ENCODE measurements around the gene NR2E1. TPM values are rescaled to one million over a fixed set of nuclear protein-coding genes. Genes with fewer than 3 reads are reported as not detected.

The NR2E1 gene
- total RNA-seq, 1 donor from 2014 or later, result 0.18 TPM

DNA sequence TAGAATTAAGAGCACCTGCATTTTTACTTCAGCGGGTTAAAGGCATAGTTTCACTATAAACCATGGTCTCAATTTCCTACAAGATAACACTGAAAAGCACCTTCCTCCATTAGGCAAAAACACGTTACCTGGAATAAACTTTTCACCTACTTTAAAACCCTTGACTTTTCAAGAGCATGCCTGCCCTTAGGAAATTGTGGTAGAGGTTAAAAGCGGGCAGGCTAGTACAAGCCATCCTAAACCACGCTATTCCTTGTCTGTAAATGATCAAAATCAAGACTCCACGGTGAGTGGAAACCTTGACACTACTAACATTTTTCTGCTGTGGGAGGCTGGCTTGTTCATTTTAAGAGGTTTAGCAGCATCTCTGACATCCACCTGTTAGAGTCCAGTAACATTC, 43.9 kb downstream of the NR2E1 start:
- DNase-seq (ENCODE audit: low spot score), result no peak

GRCh38 chr6:108210556-108210955, 44.7 kb downstream of the NR2E1 start:
- no peak for DNase-seq (ENCODE audit: low spot score)

DNA sequence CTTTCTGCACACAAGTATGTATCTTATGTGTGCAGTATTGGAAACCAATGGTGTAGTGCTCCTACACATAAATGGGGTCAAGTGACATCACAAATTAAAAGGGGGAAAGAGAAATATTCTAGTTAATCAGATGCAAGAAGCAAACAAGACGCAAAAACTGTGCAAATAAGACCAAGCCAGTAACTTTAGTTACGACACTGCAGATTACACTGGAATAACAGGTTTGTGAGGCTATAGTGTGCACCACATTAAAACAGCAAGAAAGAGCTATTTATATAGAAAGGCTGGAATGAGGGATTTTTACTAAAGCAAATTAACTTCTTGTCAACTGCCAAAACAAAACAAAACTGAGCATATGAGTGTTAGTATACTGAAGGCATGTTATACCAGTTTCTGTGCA, 45.8 kb downstream of the NR2E1 start:
- no peak for DNase-seq (ENCODE audit: low spot score)

DNA sequence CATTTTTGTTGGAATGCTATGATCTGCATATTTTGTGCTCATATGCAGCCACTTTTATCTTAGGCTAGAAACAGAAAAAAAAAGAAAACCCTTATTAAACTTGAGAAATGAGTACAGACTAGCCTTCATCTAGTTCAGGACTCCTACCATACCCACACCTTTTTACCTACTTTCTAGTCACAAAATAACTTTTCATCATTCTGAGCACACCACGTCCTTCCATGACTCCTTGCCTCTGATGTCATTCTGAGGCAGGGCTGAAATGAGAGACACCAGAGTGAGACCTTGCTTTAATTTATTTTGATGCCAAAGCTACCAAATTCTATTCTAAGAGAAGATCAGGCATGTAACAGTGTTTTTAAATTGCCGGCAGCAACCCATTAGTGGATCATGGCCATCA, 56.2 kb downstream of the NR2E1 start:
- no peak for DNase-seq (ENCODE audit: low spot score)

GRCh38 chr6:108222504-108222903, 56.7 kb downstream of the NR2E1 start:
- DNase-seq (ENCODE audit: low spot score), result no peak

DNA sequence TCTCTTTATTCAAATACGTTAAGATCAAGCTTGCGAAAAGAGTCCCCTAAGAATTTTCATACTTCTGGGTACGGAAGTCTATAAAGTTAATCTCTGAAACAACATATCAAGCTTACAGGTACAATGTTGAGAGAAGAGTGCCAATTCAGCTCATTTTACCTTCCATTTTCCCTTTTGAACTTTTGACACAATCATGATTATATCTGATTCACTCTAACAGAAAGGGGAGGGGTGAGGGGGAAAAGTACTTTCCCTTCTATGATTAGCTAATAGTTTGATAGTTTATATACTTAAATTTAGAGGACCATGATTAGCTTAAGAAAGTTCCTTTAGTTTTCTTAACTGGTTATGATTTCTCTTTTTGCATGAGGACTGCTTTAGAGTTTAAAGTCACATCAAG, 61.5 kb downstream of the NR2E1 start:
- no peak for DNase-seq (ENCODE audit: low spot score)

DNA sequence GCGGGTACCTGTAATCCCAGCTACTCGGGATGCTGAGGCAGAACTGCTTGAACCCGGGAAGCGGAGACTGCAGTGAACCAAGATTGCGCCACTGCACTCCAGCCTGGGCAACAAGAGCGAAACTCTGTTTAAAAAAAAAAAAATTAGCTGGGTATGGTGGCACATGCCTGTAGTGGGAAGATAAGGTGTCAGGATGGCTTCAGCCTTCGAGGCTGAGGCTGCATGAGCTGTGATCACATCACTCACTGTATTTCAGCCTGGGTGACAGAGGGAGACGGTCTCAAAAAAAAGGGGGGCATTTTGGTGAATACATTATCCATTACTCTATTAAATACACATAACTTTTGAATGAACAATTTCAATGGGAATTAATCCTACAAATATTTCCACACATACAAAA, 62.6 kb downstream of the NR2E1 start:
- DNase-seq (ENCODE audit: low spot score), result no peak

DNA sequence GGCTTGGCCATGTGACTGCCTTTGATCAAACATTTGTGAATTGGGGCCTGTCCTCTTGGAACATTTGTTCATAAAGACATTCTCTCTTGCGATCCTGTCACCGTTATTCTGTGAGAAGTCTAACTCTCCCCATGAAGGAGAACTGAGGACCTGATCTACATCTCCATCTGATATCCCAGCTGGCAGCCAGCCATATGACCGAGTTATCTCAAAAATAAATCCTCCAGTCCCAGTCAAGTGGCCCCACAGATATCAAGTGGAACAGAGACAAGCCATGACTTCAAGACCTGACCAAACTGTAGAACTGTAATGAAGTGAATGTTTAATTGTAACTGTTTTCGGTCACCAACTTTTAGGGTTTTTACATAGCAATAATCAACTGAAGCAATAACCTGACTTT, 69.3 kb downstream of the NR2E1 start:
- DNase-seq (ENCODE audit: low spot score), result no peak

GRCh38 chr6:108236791-108237190, 71.0 kb downstream of the NR2E1 start:
- DNase-seq (ENCODE audit: low spot score), result no peak

GRCh38 chr6:108238322-108238721, 72.5 kb downstream of the NR2E1 start:
- DNase-seq (ENCODE audit: low spot score), result no peak

Other genes starting within 250 kb of the NR2E1 start
- gene SEC63, start 207.8 kb upstream of the NR2E1 start, total RNA-seq, result 105 TPM
- 40.3 TPM for gene OSTM1, start 91.3 kb upstream of the NR2E1 start, total RNA-seq
- 150 TPM for gene SNX3, start 95.0 kb downstream of the NR2E1 start, total RNA-seq
- gene AFG1L, start 129.0 kb downstream of the NR2E1 start, total RNA-seq, result 14.5 TPM

All from ureter (tissue), 1 donor.